Subcutaneous adipose tissue (tissue), 4 donors: ENCODE data around the gene FKBP1A. TPM values are rescaled to one million over a fixed set of nuclear protein-coding genes. Genes with fewer than 3 reads are reported as not detected.

Experiments
- CTCF ChIP-seq: fragments of 450-650 bp; IDR thresholded peaks from one replicate; pipeline ENCODE4 v1.5.1; 2016; ENCODE audit warnings: low read depth, mild to moderate bottlenecking, control low read depth, antibody characterized with exemption, moderate library complexity
- total RNA-seq, 4 donors: library from RNA; depleted of rRNA; stranded (reverse); fragments of >200 nt; gene quantifications; one replicate each; pipeline ENCODE4 v1.1.0, GENCODE V29; 2016

The FKBP1A gene
- total RNA-seq, 4 donors from 2014 or later = 131 to 257 (median 165) TPM

GRCh38 chr20:1376007-1376406, 16.8 kb downstream of the FKBP1A start:
- no peak for TF ChIP-seq CTCF

- TF ChIP-seq CTCF = no peak
Measured at GRCh38 chr20:1375515-1375914, 17.3 kb downstream of the FKBP1A start.

GRCh38 chr20:1374246-1374645, 18.6 kb downstream of the FKBP1A start:
- no peak for TF ChIP-seq CTCF

GRCh38 chr20:1373614-1374013, 19.2 kb downstream of the FKBP1A start:
- TF ChIP-seq CTCF = no peak

- TF ChIP-seq CTCF = no peak
Measured at GRCh38 chr20:1373036-1373435, 19.8 kb downstream of the FKBP1A start.

- no peak for TF ChIP-seq CTCF
Measured at GRCh38 chr20:1371830-1372539, 20.9 kb downstream of the FKBP1A start.

- TF ChIP-seq CTCF = no peak
Measured at GRCh38 chr20:1371202-1371782, 21.6 kb downstream of the FKBP1A start.
